Hematopoietic multipotent progenitor cell treated with erythropoietin and hydrocortisone succinate and interleukin-3 and kit ligand, for 17 days (in vitro differentiated cells): ENCODE data around the gene DRAP1.

ENCODE experiments used
- DNase-seq: peaks from one replicate; pipeline ENCODE4 v3.0.0-alpha.2; 2015; ENCODE audit warnings: low spot score

The DRAP1 gene

GRCh38 chr11:65903715-65904114 lies 15.5 kb upstream of the DRAP1 start:
- DNase-seq = no peak

GRCh38 chr11:65906602-65907001 lies 12.6 kb upstream of the DRAP1 start:
- DNase-seq = peak; percentile 78

DNA sequence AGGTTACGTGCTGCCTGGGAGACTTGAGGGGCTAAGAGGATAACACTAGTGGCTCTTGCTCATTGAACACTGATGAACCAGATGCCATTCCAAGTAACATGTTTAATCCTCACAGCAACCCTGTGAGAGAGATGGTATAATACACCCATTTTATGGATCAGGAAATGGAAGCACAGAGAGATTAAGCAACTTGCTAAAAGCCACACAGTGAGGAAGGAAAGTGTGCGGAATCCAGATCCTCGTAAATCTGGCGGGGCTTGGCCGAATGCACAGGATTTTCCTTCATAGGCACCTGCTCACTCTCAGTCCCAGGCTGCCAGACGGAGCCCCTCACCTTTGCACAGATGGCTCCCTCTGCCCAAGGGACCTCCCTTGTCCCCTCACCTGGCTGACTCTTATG lies 11.3 kb upstream of the DRAP1 start:
- no peak for DNase-seq

GRCh38 chr11:65911682-65912568 lies 7.3 kb upstream of the DRAP1 start:
- DNase-seq = no peak

DNA sequence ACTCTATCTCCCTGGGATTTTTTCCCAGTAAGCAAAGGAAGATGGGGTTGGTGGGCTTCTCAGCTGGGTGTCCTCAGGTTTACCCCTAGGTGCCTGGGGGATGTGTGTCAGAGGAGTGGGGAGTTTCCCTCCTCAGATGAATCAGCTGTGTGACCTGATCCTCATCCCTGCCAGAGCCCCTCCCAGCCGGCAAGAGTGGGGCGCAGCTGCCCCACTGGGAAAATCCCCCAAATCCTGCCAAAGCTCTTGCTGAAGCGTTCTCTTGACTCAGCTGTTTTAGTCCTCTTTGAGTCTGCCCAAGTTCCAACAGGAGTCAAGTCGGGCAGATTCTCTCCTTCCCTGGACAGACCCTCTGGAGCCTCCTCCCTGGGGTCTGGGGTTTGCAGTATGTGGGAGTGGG lies 6.4 kb upstream of the DRAP1 start:
- DNase-seq = no peak

DNA sequence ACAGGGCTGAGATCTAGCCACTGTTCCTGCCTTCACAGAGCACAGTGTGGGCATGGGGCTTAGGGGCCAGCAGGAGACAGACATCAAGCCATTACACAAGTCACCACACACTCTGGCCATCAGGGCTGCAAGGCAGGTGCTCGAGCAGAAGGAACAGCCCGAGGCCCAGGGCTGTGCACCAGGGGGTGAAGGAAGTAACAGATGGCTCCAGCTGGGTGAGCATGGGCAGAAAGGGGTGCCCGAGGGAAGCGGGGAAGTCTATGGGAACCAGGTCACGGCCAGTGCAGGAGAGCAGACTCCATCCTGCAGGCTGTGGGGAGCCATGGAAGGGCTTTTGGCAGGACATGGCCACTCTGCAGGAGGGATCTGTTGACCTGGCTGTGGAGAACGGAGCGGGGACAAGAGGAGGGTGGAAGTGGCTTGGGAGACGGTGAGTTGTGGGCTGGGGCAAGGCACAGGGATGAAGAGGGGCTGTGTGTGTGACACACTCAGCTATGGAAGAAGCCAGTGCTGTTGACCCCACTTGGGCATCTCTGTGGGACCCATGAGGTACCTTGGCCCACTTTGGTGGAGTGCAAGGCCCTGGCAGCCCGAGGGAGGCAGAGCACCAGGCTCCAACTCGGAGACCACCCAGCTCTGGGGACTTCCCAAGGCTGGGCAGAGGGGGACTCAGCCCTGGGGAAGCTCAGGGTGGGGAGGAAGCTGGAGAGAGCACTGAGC lies 4.0 kb upstream of the DRAP1 start:
- DNase-seq = no peak

DNA sequence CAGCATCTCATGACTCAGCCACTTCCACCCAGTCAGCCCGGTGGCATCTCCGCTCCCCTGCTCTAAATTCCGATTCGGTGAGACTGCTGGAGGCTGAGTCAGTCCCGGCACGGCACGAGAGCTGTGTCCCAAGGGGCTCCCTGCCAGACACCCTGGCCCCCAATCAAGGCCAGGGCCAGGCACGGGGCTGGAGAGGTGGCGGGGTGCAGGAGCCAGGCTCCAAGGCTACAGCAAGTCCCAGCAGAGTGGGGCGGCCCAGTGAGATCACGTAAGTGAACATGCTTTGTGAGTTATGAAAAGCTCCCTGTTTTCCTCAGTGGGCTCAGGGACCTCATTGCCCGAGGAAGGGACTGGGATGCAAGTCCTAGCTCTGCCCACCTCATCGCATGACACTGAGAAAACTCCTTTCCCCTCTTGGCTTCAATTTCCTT lies 3.4 kb upstream of the DRAP1 start:
- DNase-seq = peak; percentile 74

DNA sequence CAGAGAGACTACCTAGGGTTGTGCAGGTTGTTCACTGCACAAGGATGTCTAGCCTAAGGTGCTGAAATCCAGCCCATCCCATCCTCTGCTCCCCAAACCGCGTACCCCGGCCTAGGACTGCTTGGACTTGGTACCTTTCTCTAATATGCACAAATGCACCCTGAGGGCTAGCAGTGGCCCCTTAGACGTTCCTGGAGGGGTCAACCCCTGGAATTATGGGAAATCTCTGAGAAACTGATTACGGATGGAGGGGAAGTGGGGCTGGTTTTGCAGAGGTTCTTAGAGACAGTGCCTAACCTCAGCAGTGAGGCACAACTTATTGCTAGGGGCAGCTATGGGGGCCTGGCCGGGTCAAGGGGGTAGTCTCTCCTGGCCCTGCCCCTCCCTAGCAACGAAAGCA lies 2.8 kb upstream of the DRAP1 start:
- no peak for DNase-seq

DNA sequence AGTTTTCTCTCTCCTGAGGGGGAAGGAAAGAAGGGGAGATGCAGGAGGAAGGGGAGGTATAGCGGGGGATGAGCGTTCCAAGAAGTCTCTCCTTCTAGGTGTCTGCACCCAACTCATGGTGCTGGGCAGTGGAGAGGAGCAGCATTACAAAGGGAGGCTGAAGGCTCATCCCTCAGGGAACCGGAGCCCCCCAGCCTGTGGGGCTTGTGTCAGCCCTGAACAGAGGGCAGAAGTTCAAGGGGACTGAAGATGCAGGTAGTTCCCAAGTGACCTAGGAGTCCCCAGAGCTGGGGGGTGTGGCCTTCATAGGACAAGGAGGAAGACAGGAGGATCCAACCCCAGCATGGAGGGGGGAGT lies 2.2 kb upstream of the DRAP1 start:
- no peak for DNase-seq

DNA sequence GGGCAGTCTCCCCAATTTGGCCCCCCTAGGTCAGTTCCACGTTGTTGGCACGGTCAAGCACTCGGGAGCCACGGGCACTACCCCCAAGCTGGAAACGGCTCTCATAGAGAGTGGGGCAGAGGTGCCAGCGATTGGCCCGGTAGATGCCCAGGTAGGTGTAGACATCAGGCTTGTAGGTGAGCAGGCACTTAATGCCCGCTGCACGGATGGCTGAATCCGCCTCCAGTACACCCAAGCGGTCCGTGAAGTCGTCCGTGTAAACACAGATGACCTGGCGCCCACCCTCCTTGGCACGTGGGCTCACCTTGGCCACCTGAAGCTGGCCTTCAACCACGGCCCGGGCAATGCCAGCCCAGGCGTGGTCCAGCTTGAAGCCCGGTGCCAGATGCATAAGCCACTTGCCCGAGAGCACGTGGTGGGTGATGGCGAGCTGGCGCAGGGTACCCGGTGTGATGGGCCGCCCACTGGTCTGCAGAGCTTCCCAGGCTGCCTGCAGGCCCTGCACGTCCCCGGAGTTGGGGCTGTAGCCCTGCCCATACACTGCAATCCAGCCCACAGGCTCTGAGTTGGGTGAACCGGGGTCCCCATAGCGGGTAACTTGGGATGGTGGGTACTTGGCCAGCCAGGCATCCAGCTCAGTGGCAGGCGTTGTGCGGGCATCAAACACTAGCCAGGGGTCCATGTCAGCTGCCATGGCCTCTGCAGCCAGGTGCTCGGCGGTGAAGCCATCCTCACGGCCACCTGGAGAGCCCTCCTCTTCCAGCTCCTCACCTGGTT lies 1.6 kb upstream of the DRAP1 start:
- DNase-seq = no peak

DNA sequence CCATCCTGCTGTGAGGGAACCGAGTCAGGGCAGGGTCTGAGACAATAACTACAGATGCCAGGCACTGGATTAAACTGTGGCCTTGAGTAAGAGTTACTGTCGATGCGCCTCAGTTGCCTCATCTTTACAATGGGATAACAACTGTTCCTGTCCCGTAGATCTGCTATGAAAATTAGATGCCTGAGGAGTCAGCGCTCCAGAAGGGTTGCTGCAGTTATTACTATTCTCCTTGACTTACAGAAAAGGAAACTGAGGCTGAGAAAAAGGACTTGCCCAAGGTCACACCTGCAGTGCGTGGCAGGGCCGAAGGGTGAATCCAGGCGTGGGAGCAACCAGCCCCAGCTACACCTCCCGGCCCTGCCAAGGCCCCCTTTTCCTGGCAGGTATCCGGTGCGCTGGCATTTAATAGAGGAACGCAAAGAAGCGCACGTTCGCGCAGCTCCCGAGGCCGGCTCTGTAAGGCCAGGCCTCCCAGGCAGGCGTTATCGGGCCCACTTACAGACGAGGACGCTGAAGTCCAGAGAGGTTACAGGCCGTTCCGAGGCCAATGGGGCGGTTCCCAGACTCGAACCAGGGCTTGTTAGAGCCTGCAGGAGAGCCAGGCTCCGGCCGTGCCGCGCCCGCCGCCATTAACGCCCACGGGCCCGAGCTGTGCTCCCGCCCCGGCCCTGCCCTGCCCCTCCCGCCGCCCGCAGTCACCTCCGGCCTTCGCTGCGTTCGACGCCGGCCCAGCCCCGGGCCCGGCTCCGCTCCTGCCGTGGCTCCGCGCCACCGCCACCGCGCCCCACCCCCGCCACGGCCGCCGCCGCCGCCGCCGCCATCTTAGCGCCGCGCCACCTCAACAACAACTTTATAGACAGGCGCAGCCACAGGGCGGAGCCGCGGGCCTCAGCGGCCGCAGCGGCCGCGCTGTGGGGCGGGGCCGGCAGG lies 750 bp upstream of the DRAP1 start, which contains the start of gene C11orf68:
Gene C11orf68, minus strand, starts transcription at position 852 of the 930 bp plus-strand sequence. Its CDS starts 31 bp downstream, at position 821.
- DNase-seq = no peak

- no peak for DNase-seq
Measured at GRCh38 chr11:65919573-65920371, 546 bp downstream of the DRAP1 start.

DNA sequence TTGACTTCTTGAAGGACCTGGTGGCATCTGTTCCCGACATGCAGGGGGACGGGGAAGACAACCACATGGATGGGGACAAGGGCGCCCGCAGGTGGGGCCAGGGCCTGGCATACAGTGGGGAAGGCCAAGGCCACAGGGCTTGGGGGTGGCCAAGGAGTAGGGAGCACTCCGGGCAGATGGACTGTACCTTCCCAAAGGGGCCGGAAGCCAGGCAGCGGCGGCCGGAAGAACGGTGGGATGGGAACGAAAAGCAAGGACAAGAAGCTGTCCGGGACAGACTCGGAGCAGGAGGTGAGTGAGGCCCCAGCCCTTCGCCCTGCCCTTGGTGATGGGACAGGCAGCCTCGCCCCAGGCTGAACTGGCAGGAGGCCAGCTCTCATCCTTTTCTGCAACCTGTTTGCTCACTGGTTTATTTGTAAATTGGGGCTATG lies 1.2 kb downstream of the DRAP1 start:
- peak; percentile 61 for DNase-seq

- no peak for DNase-seq
Measured at GRCh38 chr11:65921033-65921555, 1.9 kb downstream of the DRAP1 start.

DNA sequence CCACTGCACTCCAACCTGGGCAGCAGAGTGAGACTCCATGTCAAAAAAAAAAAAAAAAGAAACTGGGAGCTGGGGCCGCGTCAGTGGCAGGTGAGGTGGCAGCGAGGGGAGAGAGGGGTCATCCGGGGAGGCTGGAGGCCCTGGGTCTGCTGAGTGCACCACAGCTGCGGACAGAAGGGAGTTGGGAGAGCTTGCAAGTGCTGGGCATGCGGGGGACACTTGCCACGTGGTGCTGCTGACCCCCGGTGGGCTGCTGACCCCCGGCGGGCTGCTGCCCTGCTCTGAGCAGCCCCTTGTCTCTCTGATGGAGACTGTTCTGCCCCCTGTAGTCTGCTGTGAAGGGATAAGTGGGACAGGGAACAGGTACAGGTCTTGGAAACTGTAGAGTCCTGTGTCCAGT lies 2.6 kb downstream of the DRAP1 start:
- DNase-seq = no peak

GRCh38 chr11:65922565-65922964 lies 3.3 kb downstream of the DRAP1 start:
- no peak for DNase-seq

- DNase-seq = no peak
Measured at GRCh38 chr11:65925397-65925796, 6.2 kb downstream of the DRAP1 start.

DNA sequence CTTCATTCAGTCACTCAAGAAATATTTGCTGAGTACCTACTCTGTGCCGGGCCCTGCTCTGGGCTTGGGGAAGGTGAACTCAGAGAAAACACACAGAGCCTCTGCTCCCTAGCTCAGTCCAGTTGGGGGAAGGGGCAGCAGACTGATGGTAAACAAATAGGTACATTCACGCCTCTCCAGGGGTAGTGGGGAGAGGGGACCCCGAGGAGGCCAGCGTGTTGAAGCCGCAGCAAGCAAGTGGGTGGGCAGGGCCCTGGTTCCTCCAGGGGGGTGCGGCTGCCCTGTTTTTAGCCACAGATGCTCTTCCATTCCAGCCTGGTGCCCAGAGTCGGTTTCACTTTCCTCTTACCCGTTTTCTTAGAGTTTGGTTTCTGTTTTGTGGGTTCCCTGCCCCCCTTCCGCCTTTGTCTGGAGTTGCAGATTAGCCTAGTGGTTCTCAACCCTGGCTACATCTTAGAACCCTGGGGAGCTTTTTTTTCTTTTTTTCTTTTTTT lies 8.7 kb downstream of the DRAP1 start:
- DNase-seq = peak; percentile 77

- peak; percentile 32 for DNase-seq
Measured at GRCh38 chr11:65928667-65929066, 9.4 kb downstream of the DRAP1 start.
